ENCODE measurements around the gene CARD18.

Gene CARD18

DNA sequence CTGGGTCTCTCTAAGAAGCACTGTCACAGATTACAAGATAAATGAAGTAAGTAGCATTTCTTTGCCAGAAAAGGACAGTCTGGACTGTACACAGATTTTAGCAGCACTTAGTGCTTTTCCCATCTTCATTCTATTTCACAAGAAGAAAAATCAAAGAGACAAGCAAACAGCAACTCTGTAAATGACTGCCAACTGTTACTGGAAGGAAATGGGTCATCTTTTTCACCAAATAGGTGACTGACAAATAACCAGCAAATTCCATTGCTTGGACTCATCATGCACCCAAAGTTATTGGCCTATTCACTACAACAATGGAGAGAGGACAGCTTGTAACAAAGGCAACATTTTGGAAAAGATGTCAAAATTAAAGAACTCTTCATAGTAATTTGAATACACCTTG, 28.9 kb upstream of the CARD18 start:
- DNase-seq (ENCODE audit: low read depth) = peak; percentile 49
- TF ChIP-seq, protein P1, sequence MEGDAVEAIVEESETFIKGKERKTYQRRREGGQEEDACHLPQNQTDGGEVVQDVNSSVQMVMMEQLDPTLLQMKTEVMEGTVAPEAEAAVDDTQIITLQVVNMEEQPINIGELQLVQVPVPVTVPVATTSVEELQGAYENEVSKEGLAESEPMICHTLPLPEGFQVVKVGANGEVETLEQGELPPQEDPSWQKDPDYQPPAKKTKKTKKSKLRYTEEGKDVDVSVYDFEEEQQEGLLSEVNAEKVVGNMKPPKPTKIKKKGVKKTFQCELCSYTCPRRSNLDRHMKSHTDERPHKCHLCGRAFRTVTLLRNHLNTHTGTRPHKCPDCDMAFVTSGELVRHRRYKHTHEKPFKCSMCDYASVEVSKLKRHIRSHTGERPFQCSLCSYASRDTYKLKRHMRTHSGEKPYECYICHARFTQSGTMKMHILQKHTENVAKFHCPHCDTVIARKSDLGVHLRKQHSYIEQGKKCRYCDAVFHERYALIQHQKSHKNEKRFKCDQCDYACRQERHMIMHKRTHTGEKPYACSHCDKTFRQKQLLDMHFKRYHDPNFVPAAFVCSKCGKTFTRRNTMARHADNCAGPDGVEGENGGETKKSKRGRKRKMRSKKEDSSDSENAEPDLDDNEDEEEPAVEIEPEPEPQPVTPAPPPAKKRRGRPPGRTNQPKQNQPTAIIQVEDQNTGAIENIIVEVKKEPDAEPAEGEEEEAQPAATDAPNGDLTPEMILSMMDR (IDR thresholded peaks at IDR 0.05; ENCODE audit: insufficient read depth, low read depth, low read length, missing control alignments) = no peak
- H3K4me3 ChIP-seq (ENCODE audit: low read length) = no peak overlapping the region

DNA sequence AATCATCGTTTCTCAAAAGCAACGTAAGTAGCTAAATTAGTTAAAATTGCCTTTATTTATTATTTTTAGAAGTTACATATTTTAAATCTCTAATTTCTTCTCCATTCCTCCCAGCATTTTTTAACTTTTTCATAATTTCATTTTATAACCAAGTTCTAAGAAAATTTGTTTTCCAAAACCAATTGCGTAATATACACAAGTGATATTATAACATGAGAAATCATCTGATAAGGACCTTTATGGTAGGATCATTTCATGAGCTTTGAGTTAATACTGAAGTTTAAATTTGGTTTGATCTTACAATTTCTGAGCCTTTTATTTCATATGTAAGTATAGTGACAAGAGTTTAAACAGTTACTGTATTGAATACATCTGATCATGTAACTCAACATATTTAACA, 27.7 kb upstream of the CARD18 start:
- TF ChIP-seq, protein P1 (IDR thresholded peaks at IDR 0.05; ENCODE audit: insufficient read depth, low read depth, low read length, missing control alignments) = no peak
- DNase-seq (ENCODE audit: low read depth) = no peak

DNA sequence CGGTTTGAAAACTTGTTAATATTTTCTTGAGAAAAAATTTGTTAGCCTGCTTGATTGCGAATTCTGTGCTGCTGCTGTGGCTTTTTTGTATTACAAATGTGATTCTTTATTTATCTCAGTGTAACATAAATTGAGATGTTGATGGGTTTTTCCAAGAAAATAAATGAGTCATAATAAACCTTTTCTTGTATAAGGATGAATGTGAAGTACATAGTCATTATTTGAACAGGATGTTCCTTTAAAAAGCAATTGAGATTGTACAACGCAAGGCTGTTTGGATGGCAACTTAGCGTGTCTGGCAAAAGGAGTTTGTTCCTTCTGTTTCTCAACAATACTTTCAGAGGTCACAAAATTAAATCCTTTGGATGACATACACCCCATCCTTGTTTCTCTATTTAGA, 24.6 kb upstream of the CARD18 start:
- TF ChIP-seq, protein P1 (IDR thresholded peaks at IDR 0.05; ENCODE audit: insufficient read depth, low read depth, low read length, missing control alignments) = no peak
- no peak for DNase-seq (ENCODE audit: low read depth)
- H3K4me3 ChIP-seq (ENCODE audit: low read length) = no peak overlapping the region

More for the DNA sequence above, 27.7 kb upstream of the CARD18 start:
- H3K4me3 ChIP-seq (ENCODE audit: low read length) = no peak overlapping the region

DNA sequence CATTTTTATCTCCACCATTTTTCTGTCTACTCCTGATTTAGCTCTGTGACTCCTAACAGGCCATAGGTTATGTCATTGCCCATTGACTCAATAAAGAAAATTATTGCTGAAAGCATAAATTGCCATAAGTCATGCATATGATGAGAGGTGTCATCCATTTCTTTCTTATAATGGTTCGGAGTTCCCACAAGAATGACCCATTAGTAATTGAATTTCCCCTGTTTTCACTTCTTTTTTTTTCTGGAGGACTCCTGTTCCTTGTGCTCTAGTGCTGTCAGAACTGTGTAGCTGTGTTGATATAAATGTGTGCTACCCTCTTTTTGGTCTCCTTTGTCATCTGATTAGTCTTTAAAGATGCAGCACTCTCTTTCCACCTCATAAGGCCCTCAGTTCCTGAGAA, 22.9 kb upstream of the CARD18 start:
- H3K4me3 ChIP-seq (ENCODE audit: low read length) = no peak overlapping the region
- TF ChIP-seq, protein P1 (IDR thresholded peaks at IDR 0.05; ENCODE audit: insufficient read depth, low read depth, low read length, missing control alignments) = no peak
- DNase-seq (ENCODE audit: low read depth) = no peak

DNA sequence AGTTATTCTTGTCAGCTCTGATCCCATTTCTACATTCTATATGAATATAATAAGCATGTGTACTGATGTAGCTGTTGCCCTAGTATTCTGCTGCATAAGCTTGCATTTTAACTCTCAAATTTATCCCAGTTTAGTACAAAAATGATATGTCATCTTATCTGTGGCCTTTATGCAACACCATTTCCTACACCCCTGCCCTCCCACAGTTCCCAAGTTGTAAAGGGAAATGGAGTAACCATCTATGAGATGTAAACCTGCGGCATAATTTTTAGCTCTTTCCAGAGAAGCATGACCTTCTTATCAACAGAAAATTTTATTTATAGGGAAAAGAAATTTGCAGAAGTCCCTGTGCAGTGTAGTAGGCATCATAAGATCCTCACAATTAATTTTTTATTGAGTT, 18.9 kb upstream of the CARD18 start:
- no peak overlapping the region for H3K4me3 ChIP-seq (ENCODE audit: low read length)
- TF ChIP-seq, protein P1 (IDR thresholded peaks at IDR 0.05; ENCODE audit: insufficient read depth, low read depth, low read length, missing control alignments) = no peak
- DNase-seq (ENCODE audit: low read depth) = no peak

DNA sequence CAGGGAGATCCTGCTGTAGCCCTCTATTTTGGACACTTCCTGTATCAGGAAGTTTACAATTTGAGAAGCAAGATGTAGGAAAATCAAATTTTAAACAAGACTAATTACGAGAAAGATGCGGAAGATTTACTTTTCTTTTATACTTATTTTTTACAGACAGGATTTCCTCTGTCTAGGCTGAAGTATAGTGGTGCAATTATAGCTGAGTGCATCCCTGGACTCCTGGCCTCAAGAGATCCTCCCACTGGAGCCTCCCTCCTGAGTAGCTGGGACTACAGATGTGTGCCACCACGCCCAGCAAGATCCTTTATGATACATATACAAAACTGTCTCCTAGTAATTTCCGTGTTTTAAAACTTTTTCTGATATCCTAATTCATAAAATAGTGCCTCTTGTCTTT, 17.2 kb upstream of the CARD18 start:
- TF ChIP-seq, protein P1 (IDR thresholded peaks at IDR 0.05; ENCODE audit: insufficient read depth, low read depth, low read length, missing control alignments) = no peak
- no peak overlapping the region for H3K4me3 ChIP-seq (ENCODE audit: low read length)
- DNase-seq (ENCODE audit: low read depth) = no peak

DNA sequence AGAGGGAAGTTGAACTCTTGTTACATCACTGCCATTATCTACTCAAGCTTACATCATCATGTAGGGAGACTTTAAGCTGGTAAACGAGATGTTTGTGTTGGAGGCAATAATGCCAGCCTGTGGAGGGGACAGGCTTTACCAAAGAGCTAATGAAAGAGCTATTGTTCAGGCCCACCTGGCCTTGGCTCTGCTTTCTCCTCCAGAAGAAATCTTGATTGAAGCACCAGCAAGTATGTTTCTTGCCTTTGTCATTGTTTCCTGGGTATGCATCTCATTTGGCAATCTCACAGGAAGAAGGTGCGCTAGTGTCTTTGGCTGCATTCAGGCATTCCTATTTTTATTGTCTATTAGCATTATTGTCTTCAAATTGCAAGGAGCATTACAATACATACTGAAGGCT, 16.7 kb upstream of the CARD18 start:
- DNase-seq (ENCODE audit: low read depth) = no peak
- H3K4me3 ChIP-seq (ENCODE audit: low read length) = no peak overlapping the region
- TF ChIP-seq, protein P1 (IDR thresholded peaks at IDR 0.05; ENCODE audit: insufficient read depth, low read depth, low read length, missing control alignments) = no peak
